ENCODE results near the gene SDF2.

The SDF2 gene

GRCh38 chr17:28684963-28685362 lies 23.3 kb upstream of the SDF2 start:
- DNase-seq (ENCODE audit: low read depth in 2 of 2) = peak; percentile 27 to 61
- TF ChIP-seq CTCF (IDR thresholded peaks at IDR 0.05; ENCODE audit: low read depth, low read length) = no peak
- H3K4me3 ChIP-seq (replicated peaks in 1 of 2; ENCODE audit: low read depth in 2 of 2, low read length in 2 of 2) = no peak overlapping the region

GRCh38 chr17:28682655-28683054 lies 20.9 kb upstream of the SDF2 start:
- H3K4me3 ChIP-seq (replicated peaks in 1 of 2; ENCODE audit: low read depth in 2 of 2, low read length in 2 of 2) = no peak overlapping the region
- TF ChIP-seq CTCF (IDR thresholded peaks at IDR 0.05; ENCODE audit: low read depth, low read length) = no peak
- DNase-seq (ENCODE audit: low read depth in 2 of 2) = no peak

GRCh38 chr17:28675980-28676379 lies 14.3 kb upstream of the SDF2 start:
- DNase-seq (ENCODE audit: low read depth in 2 of 2) = no peak
- peak; percentile 24 for TF ChIP-seq CTCF (IDR thresholded peaks at IDR 0.05; ENCODE audit: low read depth, low read length)
- H3K4me3 ChIP-seq (replicated peaks in 1 of 2; ENCODE audit: low read depth in 2 of 2, low read length in 2 of 2) = no peak overlapping the region

- DNase-seq (ENCODE audit: low read depth in 2 of 2) = no peak
- TF ChIP-seq CTCF (IDR thresholded peaks at IDR 0.05; ENCODE audit: low read depth, low read length) = no peak
- no peak overlapping the region for H3K4me3 ChIP-seq (replicated peaks in 1 of 2; ENCODE audit: low read depth in 2 of 2, low read length in 2 of 2)
Observed at GRCh38 chr17:28675490-28675889, 13.8 kb upstream of the SDF2 start.

GRCh38 chr17:28669918-28670317 lies 8.2 kb upstream of the SDF2 start:
- H3K4me3 ChIP-seq (replicated peaks in 1 of 2; ENCODE audit: low read depth in 2 of 2, low read length in 2 of 2) = no peak overlapping the region
- no peak for TF ChIP-seq CTCF (IDR thresholded peaks at IDR 0.05; ENCODE audit: low read depth, low read length)
- no peak for DNase-seq (ENCODE audit: low read depth in 2 of 2)

GRCh38 chr17:28667870-28668269 lies 6.2 kb upstream of the SDF2 start:
- DNase-seq (ENCODE audit: low read depth in 2 of 2) = no peak
- TF ChIP-seq CTCF (IDR thresholded peaks at IDR 0.05; ENCODE audit: low read depth, low read length) = no peak
- no peak overlapping the region for H3K4me3 ChIP-seq (replicated peaks in 1 of 2; ENCODE audit: low read depth in 2 of 2, low read length in 2 of 2)

GRCh38 chr17:28665994-28666393 lies 4.3 kb upstream of the SDF2 start:
- no peak overlapping the region for H3K4me3 ChIP-seq (replicated peaks in 1 of 2; ENCODE audit: low read depth in 2 of 2, low read length in 2 of 2)
- no peak for DNase-seq (ENCODE audit: low read depth in 2 of 2)
- TF ChIP-seq CTCF (IDR thresholded peaks at IDR 0.05; ENCODE audit: low read depth, low read length) = no peak

Measured in cardiac fibroblast (primary cell).